Right lobe of liver (tissue), 6 donors: ENCODE measurements around the gene NAGPA. TPM values are rescaled to one million over a fixed set of nuclear protein-coding genes. Genes with fewer than 3 reads are reported as not detected.

ENCODE experiments used
- ATAC-seq, 4 donors: fragments of 200-7000 bp; cut with Tn5 transposase; one replicate each; pipeline ENCODE4 v1.9.1; 2020; ENCODE audit warnings: mild to moderate bottlenecking in 4 of 4, moderate library complexity in 4 of 4
- DNase-seq, 3 donors: peaks; one replicate each; pipeline ENCODE4 v3.0.0-alpha.2; 2020
- H3K27ac ChIP-seq, 3 donors: fragments of 200-600 bp; one replicate each; pipeline ENCODE4 v1.8.0; 2022
- H3K27me3 ChIP-seq, 2 donors: fragments of 200-600 bp; one replicate each; pipeline ENCODE4 v1.8.0; 2022
- H3K36me3 ChIP-seq, 4 donors: fragments of 200-600 bp; sonication (generic) in 1 of 4; one replicate each; pipeline versions ENCODE4 v1.5.1 to v1.8.0; 2017 to 2022; ENCODE audit warnings: control low read depth in 1 of 4
- H3K4me1 ChIP-seq, 4 donors: fragments of 200-600 bp; sonication (generic) in 1 of 4; one replicate each; pipeline versions ENCODE4 v1.5.1 to v1.8.0; 2017 to 2022; ENCODE audit warnings: control low read depth in 1 of 4
- H3K4me3 ChIP-seq, 3 donors: fragments of 200-600 bp; one replicate each; pipeline ENCODE4 v1.8.0; 2022
- H3K9me3 ChIP-seq, 4 donors: fragments of 200-600 bp; sonication (generic) in 1 of 4; one replicate each; pipeline versions ENCODE4 v1.5.1 to v1.8.0; 2017 to 2022; ENCODE audit warnings: control low read depth in 1 of 4
- POLR2A ChIP-seq: fragments of 450-650 bp; IDR thresholded peaks from one replicate; pipeline ENCODE4 v1.6.1; 2017; ENCODE audit warnings: antibody characterized with exemption, mild to moderate bottlenecking
- WGBS: methylation state at CpG from one replicate; pipeline ENCODE4 v1.1.6; 2018; ENCODE audit warnings: low coverage, low lambda C conversion rate; ENCODE audit not compliant: insufficient coverage; ENCODE audit errors: missing lambda C conversion rate; 5-methylcytosine and 5-hydroxymethylcytosine counted together
- intact Hi-C, 2 donors: fragments of 100-400 bp; cut with DNase I; formaldehyde crosslinking; loops; one replicate each; pipeline versions ENCODE4 v1.11.2 to v1.14.1; 2022
- total RNA-seq, 6 experiments: library from RNA; depleted of rRNA in 2 of 6; stranded (reverse); fragments of >200 nt in 2 of 6; fragmentation: NEBNext Ultra II Directional in 3 of 6; extraction: Animal tissue kit (Norgen Biotek cat#: 25700) in 3 of 6; gene quantifications; one replicate each; pipeline versions ENCODE4 v1.1.0 to v1.2.4, GENCODE V29; 2016 to 2023
- TF ChIP-seq, protein P1 (sequence below), 4 donors: fragments of 200-600 bp in 3 of 4; fragments of 450-650 bp in 1 of 4; IDR thresholded peaks; one replicate each; pipeline versions ENCODE4 v1.5.1 to v1.8.0; 2016 to 2022; ENCODE audit warnings: antibody characterized with exemption in 4 of 4, mild to moderate bottlenecking in 2 of 4
- donor health status: DM: no; HTN: yes; CAD: no.
- donor health status: DM: no; HTN: no; CAD: no.
- donor health status: DM: no; HTN: no; CAD: no.
- donor health status: DM: no; HTN: yes; CAD: no.
- donor health status: DM: no; HTN: yes; CAD: no.

NAGPA gene
- total RNA-seq, 6 experiments from 2014 or later: 6.6 to 22.1 (median 8.4) TPM

DNA sequence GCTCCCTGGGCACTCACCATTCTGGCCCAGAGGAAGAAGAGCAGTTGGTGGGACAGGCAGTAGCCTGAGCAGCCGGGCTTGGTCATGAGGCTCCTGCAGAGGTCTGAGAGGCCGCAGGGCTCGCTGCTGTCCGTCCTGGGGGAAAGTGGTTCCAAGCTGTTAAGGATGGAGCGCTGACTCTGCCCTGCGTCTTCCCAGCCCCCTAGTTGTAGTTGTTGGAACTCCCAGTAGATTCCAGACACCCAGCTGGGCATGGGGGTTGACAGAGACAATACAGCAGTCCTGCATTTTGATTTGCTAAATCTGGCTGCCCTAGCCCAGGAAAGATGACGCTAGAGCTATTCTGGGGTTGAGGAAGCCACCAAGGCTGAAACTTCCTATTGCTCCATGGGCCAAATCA lies 24.7 kb upstream of the NAGPA start:
- intact Hi-C loops: no loop called here
- no peak for ATAC-seq
- TF ChIP-seq POLR2A: no peak
- TF ChIP-seq, protein P1, sequence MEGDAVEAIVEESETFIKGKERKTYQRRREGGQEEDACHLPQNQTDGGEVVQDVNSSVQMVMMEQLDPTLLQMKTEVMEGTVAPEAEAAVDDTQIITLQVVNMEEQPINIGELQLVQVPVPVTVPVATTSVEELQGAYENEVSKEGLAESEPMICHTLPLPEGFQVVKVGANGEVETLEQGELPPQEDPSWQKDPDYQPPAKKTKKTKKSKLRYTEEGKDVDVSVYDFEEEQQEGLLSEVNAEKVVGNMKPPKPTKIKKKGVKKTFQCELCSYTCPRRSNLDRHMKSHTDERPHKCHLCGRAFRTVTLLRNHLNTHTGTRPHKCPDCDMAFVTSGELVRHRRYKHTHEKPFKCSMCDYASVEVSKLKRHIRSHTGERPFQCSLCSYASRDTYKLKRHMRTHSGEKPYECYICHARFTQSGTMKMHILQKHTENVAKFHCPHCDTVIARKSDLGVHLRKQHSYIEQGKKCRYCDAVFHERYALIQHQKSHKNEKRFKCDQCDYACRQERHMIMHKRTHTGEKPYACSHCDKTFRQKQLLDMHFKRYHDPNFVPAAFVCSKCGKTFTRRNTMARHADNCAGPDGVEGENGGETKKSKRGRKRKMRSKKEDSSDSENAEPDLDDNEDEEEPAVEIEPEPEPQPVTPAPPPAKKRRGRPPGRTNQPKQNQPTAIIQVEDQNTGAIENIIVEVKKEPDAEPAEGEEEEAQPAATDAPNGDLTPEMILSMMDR (IDR thresholded peaks at IDR 0.05): no peak
- no peaks in the 10 kb centered on the region for H3K27me3 ChIP-seq
- H3K4me3 ChIP-seq: no peak overlapping the region
- no peaks in the 10 kb centered on the region for H3K36me3 ChIP-seq
- H3K9me3 ChIP-seq: no peaks in the 10 kb centered on the region
- DNase-seq: no peak
- WGBS: 56% methylated on average over 5 of the region's 7 CpGs
- no peaks in the 10 kb centered on the region for H3K4me1 ChIP-seq
- H3K27ac ChIP-seq: no peak overlapping the region

DNA sequence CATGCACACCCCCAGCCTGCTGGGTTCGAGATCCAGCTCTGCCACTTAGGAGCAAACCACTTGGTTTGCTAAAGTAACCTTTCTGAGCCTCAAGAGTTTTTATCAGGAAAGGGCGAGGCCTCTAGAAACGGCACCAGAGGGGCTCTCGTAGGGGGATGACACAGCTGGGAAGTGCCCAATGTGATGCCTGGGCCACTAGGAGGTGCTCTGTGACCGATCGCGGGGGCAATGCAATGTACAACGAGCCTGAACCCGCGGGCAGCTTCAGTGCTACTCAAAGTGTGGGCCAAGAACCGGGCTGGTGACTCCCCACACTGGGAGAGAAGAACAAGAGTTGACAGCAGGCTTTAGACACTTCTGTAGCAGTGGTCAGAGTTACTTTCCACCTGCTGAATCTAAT lies 22.6 kb upstream of the NAGPA start:
- H3K4me3 ChIP-seq: no peak overlapping the region
- 29% methylated on average over 8 of the region's 11 CpGs for WGBS
- H3K27ac ChIP-seq: no peak overlapping the region
- no peak for TF ChIP-seq POLR2A
- TF ChIP-seq, protein P1 (IDR thresholded peaks at IDR 0.05): peak in 3 of 4 donors; percentile 7 to 23 (median 12)
- no peaks in the 10 kb centered on the region for H3K36me3 ChIP-seq
- ATAC-seq (peak; percentile 17 to 46 (median 29)), DNase-seq (no peak)
- intact Hi-C loops: no loop called here
- H3K4me1 ChIP-seq: no peaks in the 10 kb centered on the region
- no peaks in the 10 kb centered on the region for H3K9me3 ChIP-seq
- no peaks in the 10 kb centered on the region for H3K27me3 ChIP-seq

DNA sequence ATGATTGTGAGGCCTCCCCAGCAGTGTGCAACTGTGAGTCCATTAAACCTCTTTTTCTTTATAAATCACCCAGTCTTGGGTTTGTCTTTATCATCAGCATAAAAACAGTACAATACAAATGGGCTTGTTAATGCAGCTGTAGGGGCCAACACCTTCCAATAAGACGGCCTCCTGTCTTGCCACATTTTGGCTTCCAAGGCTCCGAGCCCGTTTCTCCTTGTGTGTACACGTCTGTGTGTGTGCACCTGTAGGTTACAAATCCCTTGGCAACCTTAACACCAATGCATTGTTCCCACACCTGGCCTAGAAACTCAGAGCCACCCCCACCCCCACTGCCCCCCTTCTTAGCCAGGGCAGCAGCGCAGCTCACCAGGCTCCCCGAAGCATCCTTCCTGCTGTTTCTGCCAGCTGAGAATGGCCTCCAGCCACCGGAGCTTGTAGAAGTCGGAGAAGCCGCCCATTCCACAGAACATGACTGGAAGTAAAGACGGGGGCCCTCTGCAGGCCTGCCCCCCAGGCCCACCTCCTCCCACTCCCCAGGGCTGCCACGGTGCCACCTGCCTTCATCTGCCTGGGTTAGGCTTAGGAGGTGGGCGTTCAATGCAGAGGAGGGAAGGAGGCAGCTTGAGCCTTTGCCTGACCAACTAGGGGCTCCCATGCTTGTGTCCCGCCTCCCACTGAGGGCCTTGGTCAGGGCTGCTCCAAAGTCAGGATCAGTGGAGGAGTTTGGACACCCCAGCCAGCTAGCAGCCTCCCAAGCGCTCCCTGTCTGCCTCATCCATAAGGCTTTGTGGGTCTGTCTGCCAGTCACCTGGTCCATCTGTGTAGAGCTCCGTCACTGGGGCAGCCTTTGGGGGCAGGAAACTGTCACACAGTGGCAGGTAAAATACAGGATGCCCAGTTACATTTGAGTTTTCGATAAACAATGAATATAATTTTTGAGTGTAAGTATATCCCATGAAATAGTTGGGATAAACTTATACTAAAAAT lies 21.4 kb upstream of the NAGPA start:
- WGBS: 78% methylated on average over 5 of the region's 16 CpGs
- Histone ChIP-seq H3K27me3 (no peaks in the 10 kb centered on the region), H3K27ac (no peak overlapping the region), H3K9me3 (no peaks in the 10 kb centered on the region), H3K4me3 (no peak overlapping the region), H3K4me1 (no peaks in the 10 kb centered on the region), H3K36me3 (no peaks in the 10 kb centered on the region)
- ATAC-seq (peak in 1 of 4 donors; percentile 29), DNase-seq (peak in 1 of 3 donors; percentile 45)
- intact Hi-C loops: no loop called here
- TF ChIP-seq, protein P1 (IDR thresholded peaks at IDR 0.05): no peak
- no peak for TF ChIP-seq POLR2A

DNA sequence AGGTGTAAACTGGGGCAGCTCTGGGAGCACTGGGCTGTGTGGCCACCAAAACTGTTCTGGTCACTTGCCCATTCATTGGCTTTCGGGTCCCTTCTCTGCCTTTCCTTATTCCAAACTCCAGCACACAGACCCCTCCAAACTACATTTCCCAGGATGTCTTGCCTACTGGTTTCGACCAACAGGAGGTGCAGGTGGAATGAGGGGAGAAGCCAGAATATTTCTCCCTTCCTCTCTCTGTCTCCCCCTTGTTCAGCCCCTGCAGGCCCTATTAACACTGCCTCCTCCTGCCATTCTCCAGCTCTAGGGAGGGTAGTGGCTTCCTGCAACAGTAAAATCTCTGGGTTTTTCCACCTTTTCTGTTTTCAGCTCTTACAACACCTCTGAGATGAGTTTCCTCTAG lies 13.2 kb upstream of the NAGPA start:
- intact Hi-C loops: no loop called here
- DNase-seq: no peak
- no peaks in the 10 kb centered on the region for H3K27me3 ChIP-seq
- TF ChIP-seq POLR2A: no peak
- TF ChIP-seq, protein P1 (IDR thresholded peaks at IDR 0.05): no peak
- 79% methylated on average over 2 of the region's 2 CpGs for WGBS
- no peak overlapping the region for H3K27ac ChIP-seq
- no peak for ATAC-seq
- H3K4me3 ChIP-seq: no peak overlapping the region
- no peaks in the 10 kb centered on the region for H3K4me1 ChIP-seq
- H3K9me3 ChIP-seq: no peaks in the 10 kb centered on the region
- H3K36me3 ChIP-seq: no peaks in the 10 kb centered on the region
